ENCODE measurements around the gene RIN1. TPM values are rescaled to one million over a fixed set of nuclear protein-coding genes. Genes with fewer than 3 reads are reported as not detected.

The RIN1 gene
- total RNA-seq, 1 donor from 2014 or later = 1.7 TPM

DNA sequence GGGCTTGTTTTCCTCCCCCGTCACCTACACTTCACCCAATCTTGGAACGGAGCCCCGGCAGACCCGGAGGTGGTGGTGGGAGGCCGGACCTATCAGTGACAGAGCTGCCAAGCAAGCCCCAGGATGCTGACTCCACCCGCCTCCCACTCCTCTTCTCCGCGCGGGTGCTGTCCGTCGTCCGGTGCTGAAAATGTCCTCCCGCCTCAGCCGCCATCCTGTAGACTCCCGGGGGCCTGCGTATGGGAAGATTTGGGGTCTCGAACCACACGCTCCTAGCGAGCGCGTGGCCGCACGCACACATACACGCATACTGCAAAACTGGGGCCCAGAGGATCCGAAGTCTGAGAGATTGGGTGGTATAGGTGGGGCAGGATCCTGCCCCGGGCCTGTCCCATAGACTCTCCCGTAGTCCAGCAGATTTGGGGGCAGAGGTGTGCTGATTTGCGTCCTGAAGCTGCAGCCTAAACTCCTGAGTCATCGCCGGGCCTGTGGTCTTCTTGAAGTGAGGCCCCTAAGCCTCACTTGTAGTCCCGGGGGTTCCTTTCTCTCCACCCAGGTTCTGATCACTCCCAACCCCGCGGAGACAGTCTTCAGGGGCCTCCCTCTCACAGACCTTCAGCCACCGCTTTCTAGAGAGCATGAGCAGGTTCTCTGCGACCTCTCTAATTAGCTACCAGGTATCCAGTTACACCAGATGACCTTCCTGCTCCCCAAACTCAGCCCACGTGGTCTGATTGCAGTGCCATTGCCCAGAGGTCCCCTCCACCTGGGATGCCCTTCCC, 46.5 kb downstream of the RIN1 start:
- ATAC-seq (peak; percentile 57), DNase-seq (peak; percentile 81)
- intact Hi-C loops (cut with micrococcal nuclease) = no loop called here

DNA sequence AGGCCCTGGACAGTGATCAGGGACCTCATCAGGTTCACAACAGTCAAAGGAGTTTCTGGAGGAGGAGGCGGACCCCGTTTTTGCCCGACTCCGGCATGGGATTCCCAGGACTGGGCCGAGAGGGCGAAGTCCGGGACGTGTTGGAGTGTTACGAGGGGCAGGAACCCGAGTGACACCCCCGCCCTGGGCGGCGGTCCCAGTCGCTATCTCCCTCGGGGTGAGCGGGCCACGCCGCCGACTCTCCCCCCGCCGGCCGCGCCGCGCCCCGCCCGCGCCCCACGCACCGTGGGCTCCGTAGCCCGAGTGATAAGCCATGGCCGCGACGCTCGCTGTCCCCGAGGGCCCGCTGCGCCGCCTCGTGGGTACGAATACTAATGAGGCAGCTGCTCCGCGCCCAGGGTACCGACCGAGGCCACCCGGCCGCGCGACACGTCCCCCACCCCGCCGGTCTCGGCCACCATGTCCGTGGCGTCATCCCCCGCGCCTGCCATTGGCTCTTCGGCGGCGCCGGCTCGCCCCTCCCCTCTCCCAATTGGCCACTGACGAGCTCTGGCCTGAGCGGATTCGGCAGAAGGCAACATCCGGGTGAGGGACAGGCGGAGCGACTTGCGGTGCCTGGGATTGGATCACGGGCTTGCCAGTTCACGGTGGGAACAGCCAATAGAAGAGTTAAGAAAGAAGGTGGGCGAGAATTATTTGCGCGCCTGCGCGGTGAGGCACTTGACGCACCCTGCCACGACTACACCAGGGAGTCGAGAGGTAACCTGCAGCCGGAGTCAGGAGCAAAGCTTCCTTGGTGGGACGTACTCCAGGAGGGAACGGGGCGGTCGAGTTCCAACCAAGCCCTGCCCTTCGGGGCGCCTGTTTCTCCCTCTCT, 47.3 kb downstream of the RIN1 start, which contains the start of gene YIF1A:
Gene YIF1A, minus strand, starts transcription at position 473 of the 877 bp plus-strand sequence. Its CDS starts 158 bp downstream, at position 315.
- DNase-seq (peak; percentile 99), ATAC-seq (peak; percentile 95)
- intact Hi-C loops (cut with micrococcal nuclease) = no loop called here

DNA sequence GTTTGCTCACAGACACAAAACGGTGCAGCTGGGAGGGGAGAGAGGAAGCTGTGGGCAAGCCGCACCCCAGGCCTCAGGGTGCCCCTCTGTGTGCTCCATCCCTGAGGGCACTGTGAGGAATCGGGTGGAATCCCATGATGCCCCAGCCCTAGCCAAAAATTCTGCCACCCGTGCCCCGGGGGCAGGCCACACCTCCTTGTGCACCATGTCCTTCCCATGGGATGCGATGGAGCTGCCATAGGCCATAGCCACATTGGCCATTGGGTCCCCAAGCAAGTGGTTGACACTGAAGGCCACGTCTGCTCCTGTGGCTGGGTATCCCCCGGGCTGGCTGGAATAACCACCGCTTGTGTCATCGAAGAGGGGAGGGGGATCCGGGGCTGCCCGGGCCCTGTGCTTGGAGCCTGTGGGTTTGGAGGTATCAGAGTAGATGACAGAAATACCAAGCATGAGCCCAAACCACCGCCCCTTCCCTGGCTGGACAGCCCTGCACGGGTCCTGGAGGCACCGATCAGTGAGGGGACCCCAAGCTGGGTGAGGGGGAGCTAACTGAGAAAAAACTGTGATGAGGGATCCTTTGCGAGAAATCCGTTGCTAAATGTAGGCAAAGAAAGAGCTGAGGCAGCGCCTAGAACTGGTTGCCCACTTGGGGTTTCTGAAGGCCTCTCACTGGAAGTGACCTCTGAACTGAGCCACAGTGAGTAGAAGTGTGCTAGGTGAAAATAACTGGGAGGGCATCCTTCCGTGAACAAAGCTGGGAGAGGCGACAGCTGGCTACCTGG, 48.2 kb downstream of the RIN1 start:
- ATAC-seq = no peak
- intact Hi-C loops (cut with micrococcal nuclease) = no loop called here
- DNase-seq = no peak

DNA sequence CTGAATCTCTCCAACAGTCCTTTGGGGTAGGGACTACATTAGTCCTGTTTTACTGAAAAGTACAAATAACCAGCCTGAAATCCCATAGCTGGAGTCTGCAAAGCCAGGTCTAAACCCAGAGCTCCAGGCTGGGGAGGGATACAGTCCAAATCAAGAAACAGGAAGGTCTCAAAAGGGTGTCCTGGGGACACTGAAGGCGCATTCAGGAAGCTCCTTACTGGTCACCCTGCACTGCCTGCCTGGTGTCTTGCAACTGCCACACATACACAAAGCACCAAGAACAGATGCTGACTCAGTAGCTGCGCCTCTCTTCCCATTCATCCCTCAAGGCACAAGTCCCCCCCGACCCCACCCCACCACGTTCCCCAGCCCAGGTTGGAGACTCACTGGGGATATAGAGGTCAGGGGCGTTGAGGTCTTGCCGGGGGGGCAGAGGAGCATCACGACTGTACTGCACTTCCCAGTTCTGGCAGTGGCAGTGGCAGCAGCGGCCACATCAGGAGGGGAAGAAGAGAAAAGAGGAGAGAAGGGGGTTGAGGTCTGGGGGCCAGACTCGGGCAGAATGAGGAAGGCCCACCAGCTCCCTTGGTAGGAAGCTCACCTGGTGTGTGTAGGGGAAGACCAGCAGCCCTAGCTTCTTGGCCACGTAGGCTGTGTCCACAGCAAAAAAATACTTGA, 48.9 kb downstream of the RIN1 start:
- DNase-seq (no peak), ATAC-seq (no peak)
- intact Hi-C loops (cut with micrococcal nuclease) = no loop called here

DNA sequence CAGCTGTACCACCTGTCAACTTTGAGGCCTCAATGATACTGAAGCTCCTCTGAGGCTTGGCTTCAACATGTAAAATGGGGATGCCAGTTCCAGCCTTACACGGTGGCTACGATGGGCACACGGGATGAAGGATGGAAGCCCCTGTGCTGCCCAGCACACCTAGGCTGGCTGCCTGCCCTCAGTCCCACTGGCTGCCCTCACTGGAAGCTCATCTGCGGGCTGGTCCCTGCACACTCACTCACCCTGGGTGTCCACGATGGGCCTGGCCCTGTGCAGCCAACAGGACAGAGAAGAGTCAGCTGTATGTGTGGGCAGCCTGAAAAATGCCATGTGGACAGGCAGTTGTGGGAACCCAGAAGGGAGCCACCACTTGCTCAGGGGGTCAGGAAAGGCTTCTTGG, 49.5 kb downstream of the RIN1 start:
- no peak for ATAC-seq
- intact Hi-C loops (cut with micrococcal nuclease) = no loop called here
- DNase-seq = no peak

DNA sequence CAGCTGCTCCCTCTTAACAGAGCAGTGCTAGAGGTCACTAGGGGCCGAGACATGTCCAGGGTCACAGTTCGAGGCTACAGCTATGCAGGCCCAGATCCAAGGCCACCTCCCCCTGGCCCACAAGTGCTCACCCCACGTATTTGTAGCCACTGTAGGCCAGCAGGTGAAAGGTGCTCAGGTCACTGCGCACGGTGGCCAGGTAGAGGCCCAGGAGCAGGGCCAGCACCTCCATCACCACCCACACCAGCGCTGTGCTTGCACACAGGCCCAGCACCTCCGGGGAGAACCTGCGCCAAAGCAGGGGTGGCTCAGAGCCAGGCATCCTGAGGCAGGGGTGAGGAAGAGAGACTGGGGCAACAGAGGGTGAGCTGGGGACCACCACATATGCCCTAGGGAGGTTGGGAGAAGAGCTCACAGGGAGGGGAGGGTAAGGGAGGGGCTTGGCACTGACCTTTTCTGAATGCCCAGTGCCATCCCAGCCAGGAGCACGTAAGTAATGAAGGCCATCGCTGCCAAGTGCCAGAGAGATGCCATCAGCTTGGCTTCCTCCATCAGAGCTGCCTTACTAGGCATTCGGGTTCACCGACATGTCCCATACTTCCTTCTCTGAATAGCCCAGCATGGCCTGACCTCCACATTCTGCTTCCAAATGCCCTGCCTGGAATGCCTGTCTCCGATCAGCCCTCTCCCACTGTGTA, 50.8 kb downstream of the RIN1 start:
- DNase-seq (no peak), ATAC-seq (no peak)
- intact Hi-C loops (cut with micrococcal nuclease) = no loop called here

DNA sequence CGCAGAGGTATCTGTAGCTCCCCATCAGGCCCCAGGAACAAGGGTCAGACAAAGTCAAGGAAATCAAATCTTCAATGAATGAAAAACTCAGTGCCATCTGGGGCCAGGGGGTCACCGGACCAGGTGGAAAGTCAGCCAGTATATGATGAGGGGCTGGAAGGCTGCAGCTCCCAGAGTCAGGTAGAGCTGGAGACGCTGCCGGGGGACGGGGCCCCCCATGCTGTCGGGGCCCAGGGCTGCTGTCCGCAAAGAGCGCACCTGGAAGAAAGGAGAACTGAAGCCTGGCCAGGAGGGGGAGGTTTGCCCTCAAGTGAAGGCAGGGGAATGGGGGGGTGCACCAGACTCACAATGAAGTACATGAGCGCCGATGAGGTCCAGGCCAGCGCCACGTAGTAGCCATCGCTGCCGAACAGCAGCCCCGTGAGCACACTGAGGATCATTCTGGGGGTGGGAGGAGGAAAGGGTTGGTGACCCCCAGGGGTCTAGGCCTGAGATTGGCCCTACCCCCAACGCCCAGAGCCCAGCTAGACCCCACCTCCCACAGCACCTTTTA, 51.6 kb downstream of the RIN1 start:
- intact Hi-C loops (cut with micrococcal nuclease) = no loop called here
- ATAC-seq (no peak), DNase-seq (no peak)

DNA sequence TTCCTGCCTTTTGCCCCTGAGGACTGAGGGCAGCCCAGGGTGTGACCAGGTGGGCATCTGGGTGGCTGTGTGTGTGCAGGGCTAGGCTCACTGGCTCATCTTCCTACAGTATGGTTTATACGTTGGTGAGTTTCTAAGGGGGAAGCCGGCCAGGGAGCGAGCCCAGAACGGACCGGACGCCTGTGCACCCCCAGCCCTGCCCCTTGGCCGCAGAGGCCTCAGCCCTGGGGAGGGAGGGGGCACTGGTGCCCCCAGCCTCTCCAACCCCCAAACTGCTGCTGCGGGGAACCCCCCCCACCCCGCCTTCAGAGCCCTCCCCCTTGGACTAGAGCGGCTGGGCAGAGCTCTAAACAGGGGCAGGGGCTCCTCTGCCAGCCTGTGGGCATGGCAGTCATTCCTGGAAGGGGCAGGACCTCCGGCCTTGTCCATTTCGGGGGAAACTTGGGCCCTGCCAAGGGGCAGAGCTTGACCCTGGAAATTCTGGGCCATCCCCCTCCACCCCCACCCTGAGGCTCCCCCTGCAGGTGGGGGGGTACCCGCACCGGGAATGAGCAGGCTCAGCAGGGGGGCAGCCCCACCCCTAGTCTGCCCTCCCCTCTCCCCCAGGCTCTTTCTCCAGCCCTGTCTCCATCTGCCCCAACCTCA, 52.7 kb downstream of the RIN1 start:
- no peak for ATAC-seq
- no peak for DNase-seq
- intact Hi-C loops (cut with micrococcal nuclease) = no loop called here

DNA sequence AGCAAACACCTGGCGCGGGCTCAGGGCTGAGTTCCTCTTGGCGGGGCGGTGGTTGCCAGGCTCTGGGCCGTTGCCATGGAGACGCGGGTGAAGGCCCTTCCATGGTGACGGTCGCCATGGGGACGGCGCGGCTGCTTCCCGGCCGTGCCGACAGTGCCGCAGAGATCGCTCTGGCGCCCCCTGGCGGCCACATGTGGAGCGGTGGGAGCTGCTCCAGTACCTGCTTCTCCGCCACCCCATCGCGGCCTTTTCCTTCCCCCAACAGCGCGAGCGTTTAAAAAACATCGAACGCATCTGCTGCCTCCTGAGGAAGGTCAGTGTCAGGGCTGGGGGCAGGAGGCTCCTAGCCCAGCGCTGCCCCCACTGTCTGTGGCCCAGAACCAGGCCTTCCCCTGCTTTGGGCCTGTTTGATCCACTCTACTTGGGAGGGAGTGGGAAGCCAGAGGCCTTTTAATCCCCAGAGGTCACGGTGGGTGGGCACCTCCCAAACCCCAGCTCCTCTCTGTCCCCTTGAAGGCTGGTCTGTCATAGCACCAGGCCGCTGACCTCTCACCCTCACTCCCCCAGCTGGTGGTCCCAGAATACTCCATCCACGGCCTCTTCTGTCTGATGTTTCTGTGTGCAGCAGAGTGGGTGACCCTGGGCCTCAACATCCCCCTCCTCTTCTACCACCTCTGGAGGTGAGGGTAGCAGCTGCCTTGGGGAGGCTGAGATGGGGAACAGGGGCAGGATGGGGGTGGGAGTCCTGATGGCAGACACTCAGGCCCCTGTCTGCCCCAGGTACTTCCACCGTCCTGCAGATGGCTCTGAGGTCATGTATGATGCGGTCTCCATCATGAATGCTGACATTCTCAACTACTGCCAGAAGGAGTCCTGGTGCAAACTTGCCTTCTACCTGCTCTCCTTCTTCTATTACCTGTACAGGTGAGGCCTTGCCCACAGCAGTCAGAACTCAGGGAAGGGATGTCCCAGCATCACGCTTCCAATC, 53.5 kb downstream of the RIN1 start:
- ATAC-seq (peak; percentile 84), DNase-seq (peak; percentile 99)
- intact Hi-C loops (cut with micrococcal nuclease) = no loop called here

Other genes starting within 250 kb of the RIN1 start
- gene KLC2, start 78.7 kb downstream of the RIN1 start, total RNA-seq = 34.9 TPM
- gene RAB1B, start 67.8 kb downstream of the RIN1 start, total RNA-seq = 123 TPM
- not detected for gene CNIH2, start 58.3 kb downstream of the RIN1 start, total RNA-seq
- 41.1 TPM for gene YIF1A, start 47.3 kb downstream of the RIN1 start, total RNA-seq
- gene TMEM151A, start 44.5 kb downstream of the RIN1 start, total RNA-seq = 0.25 TPM
- 11.1 TPM for gene CD248, start 19.4 kb downstream of the RIN1 start, total RNA-seq
- 14.7 TPM for gene BRMS1, start 8.7 kb upstream of the RIN1 start, total RNA-seq
- 55.1 TPM for gene B4GAT1, start 11.2 kb upstream of the RIN1 start, total RNA-seq
- 22.6 TPM for gene SLC29A2, start 35.3 kb upstream of the RIN1 start, total RNA-seq
- not detected for gene NPAS4, start 84.6 kb upstream of the RIN1 start, total RNA-seq
- gene MRPL11, start 102.4 kb upstream of the RIN1 start, total RNA-seq = 61.1 TPM
- 10.9 TPM for gene PELI3, start 130.5 kb upstream of the RIN1 start, total RNA-seq
- 9.7 TPM for gene DPP3, start 144.0 kb upstream of the RIN1 start, total RNA-seq
- 17.8 TPM for gene BBS1, start 174.2 kb upstream of the RIN1 start, total RNA-seq
- gene ZDHHC24, start 209.6 kb upstream of the RIN1 start, total RNA-seq = 5.5 TPM
- gene ACTN3, start 210.5 kb upstream of the RIN1 start, total RNA-seq = not detected
- 64.5 TPM for gene CTSF, start 232.2 kb upstream of the RIN1 start, total RNA-seq

Measured in left ventricle myocardium superior (tissue), 1 donor.